Uterus (tissue), 2 donors: ENCODE data around the gene FKBP4.

Experiments used
- POLR2A ChIP-seq, 2 donors: fragments of 450-650 bp; IDR thresholded peaks; one replicate each; pipeline ENCODE4 v1.6.1; 2016; ENCODE audit warnings: antibody characterized with exemption in 2 of 2, mild to moderate bottlenecking in 1 of 2, moderate library complexity in 1 of 2
- TF ChIP-seq, protein P1 (sequence below), 4 experiments: fragments of 200-600 bp in 2 of 4; fragments of 450-650 bp in 2 of 4; sonication (generic) in 2 of 4; IDR thresholded peaks; one replicate each; pipeline ENCODE4 v1.5.1; 2016 to 2019; ENCODE audit warnings: antibody characterized with exemption in 4 of 4, mild to moderate bottlenecking in 2 of 4, moderate library complexity in 1 of 4

DNA sequence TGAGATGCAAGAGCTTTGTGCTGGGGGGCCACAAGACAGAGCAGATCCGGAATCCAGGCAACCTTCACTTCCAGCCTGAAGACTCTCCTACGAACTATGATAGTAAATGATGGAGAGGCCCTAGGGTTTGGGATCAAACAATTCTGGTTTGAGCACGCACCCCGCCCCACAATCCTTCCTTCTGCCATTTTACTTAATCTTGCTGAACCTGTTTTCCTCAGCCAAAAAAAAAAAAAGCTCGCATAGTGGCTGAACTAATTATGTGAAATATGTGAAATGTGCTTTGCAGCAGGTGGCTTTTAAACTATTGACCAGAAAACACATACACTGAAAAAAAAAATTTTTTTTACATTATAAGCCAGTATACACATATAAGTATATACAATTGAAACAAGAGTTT, 17.0 kb downstream of the FKBP4 start:
- TF ChIP-seq, protein P1, sequence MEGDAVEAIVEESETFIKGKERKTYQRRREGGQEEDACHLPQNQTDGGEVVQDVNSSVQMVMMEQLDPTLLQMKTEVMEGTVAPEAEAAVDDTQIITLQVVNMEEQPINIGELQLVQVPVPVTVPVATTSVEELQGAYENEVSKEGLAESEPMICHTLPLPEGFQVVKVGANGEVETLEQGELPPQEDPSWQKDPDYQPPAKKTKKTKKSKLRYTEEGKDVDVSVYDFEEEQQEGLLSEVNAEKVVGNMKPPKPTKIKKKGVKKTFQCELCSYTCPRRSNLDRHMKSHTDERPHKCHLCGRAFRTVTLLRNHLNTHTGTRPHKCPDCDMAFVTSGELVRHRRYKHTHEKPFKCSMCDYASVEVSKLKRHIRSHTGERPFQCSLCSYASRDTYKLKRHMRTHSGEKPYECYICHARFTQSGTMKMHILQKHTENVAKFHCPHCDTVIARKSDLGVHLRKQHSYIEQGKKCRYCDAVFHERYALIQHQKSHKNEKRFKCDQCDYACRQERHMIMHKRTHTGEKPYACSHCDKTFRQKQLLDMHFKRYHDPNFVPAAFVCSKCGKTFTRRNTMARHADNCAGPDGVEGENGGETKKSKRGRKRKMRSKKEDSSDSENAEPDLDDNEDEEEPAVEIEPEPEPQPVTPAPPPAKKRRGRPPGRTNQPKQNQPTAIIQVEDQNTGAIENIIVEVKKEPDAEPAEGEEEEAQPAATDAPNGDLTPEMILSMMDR (IDR thresholded peaks at IDR 0.05) = no peak
- TF ChIP-seq POLR2A (IDR thresholded peaks at IDR 0.05) = no peak
